Measurements from ENCODE around the gene BUD31.

DNA sequence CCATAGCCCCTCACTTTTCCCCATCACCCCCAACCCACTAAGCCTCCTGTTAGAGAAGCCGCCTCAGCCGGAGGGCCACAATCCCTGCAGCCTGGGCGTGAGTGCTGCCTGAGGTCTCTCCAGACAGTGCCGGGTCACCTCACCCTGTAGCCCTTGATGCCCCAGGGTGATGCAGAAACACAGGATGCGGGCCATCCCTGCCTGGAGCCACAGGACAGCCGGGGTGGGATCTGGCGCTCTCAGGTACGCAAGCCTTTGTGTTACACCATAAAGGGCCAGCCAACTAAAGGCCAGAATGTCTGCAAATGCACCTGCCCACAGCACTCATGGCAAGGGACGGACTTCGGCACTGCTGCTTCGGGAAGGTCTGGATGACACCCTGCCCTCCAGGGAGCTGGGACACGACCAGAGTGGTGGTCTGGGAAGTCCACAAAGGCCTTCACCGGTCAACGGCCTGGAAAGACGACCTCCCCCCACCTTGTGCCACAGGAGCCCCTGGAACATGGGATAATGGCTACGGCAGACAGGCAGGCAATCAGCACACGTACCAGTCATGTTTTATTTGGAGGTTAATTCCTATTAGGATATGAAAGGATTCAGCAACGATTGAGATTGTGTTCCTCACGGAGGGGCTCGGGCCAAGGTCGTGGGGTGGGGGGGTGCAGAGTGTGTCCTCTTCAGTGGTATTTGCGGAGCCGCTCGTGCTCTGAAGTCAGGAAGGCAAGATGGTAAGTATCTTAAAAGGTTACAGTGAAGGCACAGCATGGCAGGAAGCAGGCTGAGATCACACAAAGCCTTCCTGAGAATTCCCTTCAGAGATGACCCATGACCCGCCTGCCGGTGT, 49.1 kb downstream of the BUD31 start:
- TF ChIP-seq, protein P1, sequence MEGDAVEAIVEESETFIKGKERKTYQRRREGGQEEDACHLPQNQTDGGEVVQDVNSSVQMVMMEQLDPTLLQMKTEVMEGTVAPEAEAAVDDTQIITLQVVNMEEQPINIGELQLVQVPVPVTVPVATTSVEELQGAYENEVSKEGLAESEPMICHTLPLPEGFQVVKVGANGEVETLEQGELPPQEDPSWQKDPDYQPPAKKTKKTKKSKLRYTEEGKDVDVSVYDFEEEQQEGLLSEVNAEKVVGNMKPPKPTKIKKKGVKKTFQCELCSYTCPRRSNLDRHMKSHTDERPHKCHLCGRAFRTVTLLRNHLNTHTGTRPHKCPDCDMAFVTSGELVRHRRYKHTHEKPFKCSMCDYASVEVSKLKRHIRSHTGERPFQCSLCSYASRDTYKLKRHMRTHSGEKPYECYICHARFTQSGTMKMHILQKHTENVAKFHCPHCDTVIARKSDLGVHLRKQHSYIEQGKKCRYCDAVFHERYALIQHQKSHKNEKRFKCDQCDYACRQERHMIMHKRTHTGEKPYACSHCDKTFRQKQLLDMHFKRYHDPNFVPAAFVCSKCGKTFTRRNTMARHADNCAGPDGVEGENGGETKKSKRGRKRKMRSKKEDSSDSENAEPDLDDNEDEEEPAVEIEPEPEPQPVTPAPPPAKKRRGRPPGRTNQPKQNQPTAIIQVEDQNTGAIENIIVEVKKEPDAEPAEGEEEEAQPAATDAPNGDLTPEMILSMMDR (conservative IDR thresholded peaks at IDR 0.05; ENCODE audit: low read depth in 2 of 2): no peak
- peak; percentile 71 for TF ChIP-seq POLR2AphosphoS5 (IDR thresholded peaks at IDR 0.05; ENCODE audit: low read depth)
